ENCODE results near the gene KLF2. TPM values are rescaled to one million over a fixed set of nuclear protein-coding genes. Genes with fewer than 3 reads are reported as not detected.

Gene KLF2
- total RNA-seq, 2 donors from 2014 or later = 19.8 to 24.4 TPM

GRCh38 chr19:16330368-16330801, 5.8 kb downstream of the KLF2 start:
- intact Hi-C loops (cut with DNase I) = no loop called here
- no peak overlapping the region for H3K27ac ChIP-seq
- H3K36me3 ChIP-seq = no peaks in the 10 kb centered on the region
- no peaks in the 10 kb centered on the region for H3K9me3 ChIP-seq
- no peaks in the 10 kb centered on the region for H3K27me3 ChIP-seq (replicated peaks; ENCODE audit: insufficient read depth)
- 51% methylated on average over 7 of the region's 8 CpGs for WGBS
- H3K4me1 ChIP-seq (replicated peaks) = no peaks in the 10 kb centered on the region
- TF ChIP-seq CTCF (IDR thresholded peaks at IDR 0.05) = no peak
- no peak for TF ChIP-seq POLR2A (IDR thresholded peaks at IDR 0.05)
- no peak for DNase-seq (ENCODE audit: low spot score)
- no peak overlapping the region for H3K4me3 ChIP-seq

- no peak overlapping the region for H3K27ac ChIP-seq
- intact Hi-C loops (cut with DNase I) = no loop called here
- 87% methylated on average over 16 of the region's 16 CpGs for WGBS
Measured at GRCh38 chr19:16330806-16331690, 6.4 kb downstream of the KLF2 start.

GRCh38 chr19:16333001-16333586, 8.5 kb downstream of the KLF2 start:
- WGBS = 93% methylated on average over 12 of the region's 12 CpGs

More at GRCh38 chr19:16330806-16331690, 6.4 kb downstream of the KLF2 start:
- no peaks in the 10 kb centered on the region for H3K27me3 ChIP-seq (replicated peaks; ENCODE audit: insufficient read depth)
- TF ChIP-seq POLR2AphosphoS5 (IDR thresholded peaks at IDR 0.05) (no peak), CTCF (IDR thresholded peaks at IDR 0.05) (no peak), POLR2A (IDR thresholded peaks at IDR 0.05) (no peak)
- no peaks in the 10 kb centered on the region for H3K9me3 ChIP-seq
- H3K4me1 ChIP-seq (replicated peaks) = no peaks in the 10 kb centered on the region
- H3K36me3 ChIP-seq = no peaks in the 10 kb centered on the region
- no peak for DNase-seq (ENCODE audit: low spot score)
- H3K4me3 ChIP-seq = no peak overlapping the region

GRCh38 chr19:16334411-16334810, 9.8 kb downstream of the KLF2 start:
- intact Hi-C loops (cut with DNase I) = no loop called here
- WGBS = 74% methylated on average over 1 of the region's 1 CpG

More at GRCh38 chr19:16333001-16333586, 8.5 kb downstream of the KLF2 start:
- intact Hi-C loops (cut with DNase I) = no loop called here
- TF ChIP-seq POLR2A (IDR thresholded peaks at IDR 0.05) = no peak
- no peaks in the 10 kb centered on the region for H3K4me1 ChIP-seq (replicated peaks)
- H3K4me3 ChIP-seq = no peak overlapping the region
- H3K27ac ChIP-seq = no peak overlapping the region
- H3K36me3 ChIP-seq = no peaks in the 10 kb centered on the region
- no peak for DNase-seq (ENCODE audit: low spot score)
- H3K27me3 ChIP-seq (replicated peaks; ENCODE audit: insufficient read depth) = no peaks in the 10 kb centered on the region
- H3K9me3 ChIP-seq = no peaks in the 10 kb centered on the region

More at GRCh38 chr19:16334411-16334810, 9.8 kb downstream of the KLF2 start:
- no peak for DNase-seq (ENCODE audit: low spot score)
- H3K27ac ChIP-seq = no peak overlapping the region
- H3K4me1 ChIP-seq (replicated peaks) = no peaks in the 10 kb centered on the region
- no peak for TF ChIP-seq CTCF (IDR thresholded peaks at IDR 0.05)
- TF ChIP-seq POLR2AphosphoS5 (IDR thresholded peaks at IDR 0.05) = no peak
- TF ChIP-seq POLR2A (IDR thresholded peaks at IDR 0.05) = no peak
- no peak overlapping the region for H3K4me3 ChIP-seq
- no peaks in the 10 kb centered on the region for H3K27me3 ChIP-seq (replicated peaks; ENCODE audit: insufficient read depth)
- no peaks in the 10 kb centered on the region for H3K36me3 ChIP-seq
- H3K9me3 ChIP-seq = no peaks in the 10 kb centered on the region
